K562 (cell line): ENCODE measurements around the gene RARRES2. TPM values are rescaled to one million over a fixed set of nuclear protein-coding genes. Genes with fewer than 3 reads are reported as not detected.
A peak's percentile ranks its signal among the peaks of the same experiment; 100 is the strongest.

Source experiments
- ADNP ChIP-seq: fragments of 200-800 bp; sonication (Bioruptor generic); IDR thresholded peaks from 2 replicates; pipeline ENCODE4 v1.6.1; 2016; ENCODE audit warnings: missing genetic modification characterization, missing compliant biosample characterization
- COPS2 ChIP-seq: fragments of 450-650 bp; conservative IDR thresholded peaks from 2 replicates; pipeline ENCODE4 v1.6.1; 2016; ENCODE audit warnings: mild to moderate bottlenecking, moderate library complexity
- CREM ChIP-seq: IDR thresholded peaks from 2 replicates; pipeline ENCODE4 v1.6.1; 2014; ENCODE audit warnings: antibody characterized with exemption, low read depth
- DMBX1 ChIP-seq: fragments of 250-450 bp; sonication (Bioruptor Pico); IDR thresholded peaks from 2 replicates; pipeline ENCODE4 v1.8.0; 2022; ENCODE audit warnings: inconsistent platforms, mild to moderate bottlenecking, moderate library complexity, borderline replicate concordance
- ELF4 ChIP-seq: fragments of 450-650 bp; formaldehyde crosslinking; IDR thresholded peaks from 2 replicates; pipeline ENCODE4 v1.4.0; 2022; ENCODE audit warnings: missing genetic modification characterization
- HDAC8 ChIP-seq: fragments of 450-650 bp; IDR thresholded peaks from 2 replicates; pipeline ENCODE4 v1.6.1; 2016; ENCODE audit warnings: mild to moderate bottlenecking, missing genetic modification characterization, moderate library complexity, missing compliant biosample characterization
- KLF13 ChIP-seq: fragments of 450-650 bp; IDR thresholded peaks from 2 replicates; pipeline ENCODE4 v1.6.1; 2016; ENCODE audit warnings: missing genetic modification characterization, low read depth, mild to moderate bottlenecking, missing compliant biosample characterization, moderate library complexity, borderline replicate concordance
- L3MBTL2 ChIP-seq: fragments of 450-650 bp; IDR thresholded peaks from 2 replicates; pipeline ENCODE4 v1.6.1; 2016; ENCODE audit warnings: mild to moderate bottlenecking, moderate library complexity
- MCM5 ChIP-seq: fragments of 450-650 bp; IDR thresholded peaks from 2 replicates; pipeline ENCODE4 v1.6.1; 2016; ENCODE audit warnings: low read depth
- MECOM ChIP-seq: fragments of 250-450 bp; sonication (Bioruptor Pico); IDR thresholded peaks from 2 replicates; pipeline ENCODE4 v1.8.0; 2022; ENCODE audit warnings: inconsistent platforms
- MYNN ChIP-seq, 2 experiments: sonication (generic); formaldehyde crosslinking in 1 of 2; IDR thresholded peaks; 2 replicates each; pipeline versions ENCODE4 v1.5.0 to v1.6.1; 2016 to 2020; ENCODE audit warnings: antibody characterized with exemption in 1 of 2, missing genetic modification reagents in 1 of 2
- POLR2H ChIP-seq: IDR thresholded peaks from 2 replicates; pipeline ENCODE4 v1.6.1; 2016; ENCODE audit warnings: missing genetic modification characterization, low read depth, mild to moderate bottlenecking, control low read depth, missing compliant biosample characterization, moderate library complexity
- RAD51 ChIP-seq: fragments of 450-650 bp; IDR thresholded peaks from 2 replicates; pipeline ENCODE4 v1.7.1; 2016; ENCODE audit warnings: low read depth, mild to moderate bottlenecking, borderline replicate concordance
- RB1 ChIP-seq: fragments of 450-650 bp; IDR thresholded peaks from 2 replicates; pipeline ENCODE4 v1.6.1; 2017; ENCODE audit warnings: low read depth, mild to moderate bottlenecking
- RBM15 ChIP-seq: fragments of 200-400 bp; formaldehyde crosslinking; IDR thresholded peaks from 2 replicates; pipeline ENCODE4 v1.6.1; 2018; ENCODE audit warnings: mild to moderate bottlenecking, low read length, moderate library complexity; ENCODE audit not compliant: insufficient read depth
- SNIP1 ChIP-seq: fragments of 450-650 bp; IDR thresholded peaks from 2 replicates; pipeline ENCODE4 v1.7.1; 2017; ENCODE audit warnings: low read depth, mild to moderate bottlenecking
- THRB ChIP-seq: fragments of 450-650 bp; formaldehyde crosslinking; conservative IDR thresholded peaks from 2 replicates; pipeline ENCODE4 v1.4.0; 2022; ENCODE audit warnings: mild to moderate bottlenecking, missing genetic modification characterization
- USF1 ChIP-seq: sonication (generic); formaldehyde crosslinking; IDR thresholded peaks from 2 replicates; pipeline ENCODE4 v1.9.0; 2022; ENCODE audit warnings: mild to moderate bottlenecking, missing genetic modification reagents
- ZNF133 ChIP-seq: fragments of 250-450 bp; sonication (Bioruptor Pico); IDR thresholded peaks from 2 replicates; pipeline ENCODE4 v1.4.0; 2020; ENCODE audit warnings: mild to moderate bottlenecking
- ZNF311 ChIP-seq: fragments of 250-450 bp; sonication (Bioruptor Pico); IDR thresholded peaks from 2 replicates; pipeline ENCODE4 v1.4.0; 2020; ENCODE audit warnings: mild to moderate bottlenecking, moderate library complexity
- ZNF41 ChIP-seq: fragments of 250-450 bp; sonication (Bioruptor Pico); conservative IDR thresholded peaks from 2 replicates; pipeline ENCODE4 v1.4.0; 2020; ENCODE audit warnings: mild to moderate bottlenecking
- ZNF551 ChIP-seq: fragments of 250-450 bp; sonication (Bioruptor Pico); IDR thresholded peaks from 2 replicates; pipeline ENCODE4 v1.5.0; 2021; ENCODE audit warnings: mild to moderate bottlenecking, moderate library complexity
- ZNF586 ChIP-seq: fragments of 450-650 bp; formaldehyde crosslinking; conservative IDR thresholded peaks from 2 replicates; pipeline ENCODE4 v1.4.0; 2020; ENCODE audit warnings: mild to moderate bottlenecking, moderate library complexity
- polyA plus RNA-seq, 8 experiments: library from polyadenylated mRNA; depleted of rRNA in 4 of 8; stranded (reverse) in 5 of 8; unstranded in 3 of 8; fragments of >200 nt; fragmentation: Nextera tagmentation in 2 of 8; fragmentation: Illumina TruSeq in 1 of 8; extraction: Ambion mirVana in 2 of 8; extraction: Trizol in 1 of 8; gene quantifications; 2 replicates each; pipeline versions ENCODE4 v1.2.1 to v1.2.3, GENCODE V29; 2011 to 2014; ENCODE audit warnings: inconsistent platforms in 1 of 8, missing spikeins in 1 of 8
- total RNA-seq, 7 experiments: library from RNA; depleted of rRNA in 6 of 7; stranded (reverse); fragments of >200 nt in 6 of 7; fragmentation: Illumina TruSeq in 2 of 7; extraction: Trizol in 2 of 7; gene quantifications; 2 replicates each; pipeline versions ENCODE4 v1.2.1 to v1.2.3, GENCODE V29; 2011 to 2021; ENCODE audit warnings: low replicate concordance in 1 of 7
- TF ChIP-seq, protein P1 (sequence below): fragments of 450-650 bp; formaldehyde crosslinking; IDR thresholded peaks from 2 replicates; pipeline ENCODE4 v1.4.0; 2022; ENCODE audit warnings: missing genetic modification characterization
- TF ChIP-seq, protein P2 (sequence below): fragments of 250-450 bp; sonication (Bioruptor Pico); IDR thresholded peaks from 2 replicates; pipeline ENCODE4 v1.4.0; 2020; ENCODE audit warnings: borderline replicate concordance

RARRES2 gene
- total and polyA plus RNA-seq, 9 of the 15 experiments (the other 6 are each of a cell fraction or from before 2014, with no cell fraction given): 0.11 to 1.7 (median 0.23) TPM; not detected in 6

DNA sequence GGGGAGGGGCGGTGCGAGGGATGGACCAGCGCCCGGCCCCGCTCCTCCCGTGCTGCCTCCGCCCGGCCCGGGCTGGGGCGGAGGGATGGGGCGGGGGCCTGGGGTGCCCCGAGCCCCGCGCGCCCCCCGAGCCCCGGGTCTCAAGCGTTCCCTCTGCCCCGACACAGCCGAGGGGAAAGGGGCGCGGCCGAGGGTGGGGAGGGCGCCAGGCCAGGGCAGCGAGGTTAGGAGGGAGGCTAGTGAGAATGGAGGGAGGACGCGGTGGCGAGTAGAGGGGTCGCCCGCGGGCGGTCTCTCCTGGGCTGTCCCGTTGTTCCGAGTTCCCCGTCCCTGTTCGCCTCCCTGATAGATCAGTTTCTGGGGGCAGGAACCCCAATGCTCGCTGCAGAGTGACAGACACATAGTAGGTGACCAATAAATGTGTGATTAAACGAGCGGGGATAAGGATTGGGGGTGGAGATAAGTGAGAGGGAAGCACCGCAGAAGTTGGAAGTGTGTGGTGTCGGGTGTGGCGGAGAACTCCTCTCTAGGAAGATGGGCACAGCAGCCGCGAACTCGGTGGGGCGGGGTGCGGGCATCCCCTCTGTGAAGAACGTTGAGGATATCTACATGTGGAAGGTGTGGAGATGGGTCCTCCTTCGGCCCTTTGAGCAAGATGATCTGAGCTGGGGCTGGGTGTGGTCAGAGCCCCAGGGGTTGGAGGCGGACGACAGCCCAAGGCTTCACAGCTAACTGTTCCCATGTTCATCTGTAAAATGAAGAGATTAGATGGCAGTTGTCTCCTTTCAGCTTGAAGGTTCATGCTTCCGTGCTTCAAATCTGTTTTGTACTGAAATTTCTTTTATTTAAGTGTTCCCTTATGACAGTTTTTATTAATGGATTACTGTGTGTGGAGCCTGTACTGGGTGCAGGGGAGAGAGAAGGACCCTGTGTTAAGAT is 38.3 kb upstream of the RARRES2 start (continued):
- TF ChIP-seq, protein P1, sequence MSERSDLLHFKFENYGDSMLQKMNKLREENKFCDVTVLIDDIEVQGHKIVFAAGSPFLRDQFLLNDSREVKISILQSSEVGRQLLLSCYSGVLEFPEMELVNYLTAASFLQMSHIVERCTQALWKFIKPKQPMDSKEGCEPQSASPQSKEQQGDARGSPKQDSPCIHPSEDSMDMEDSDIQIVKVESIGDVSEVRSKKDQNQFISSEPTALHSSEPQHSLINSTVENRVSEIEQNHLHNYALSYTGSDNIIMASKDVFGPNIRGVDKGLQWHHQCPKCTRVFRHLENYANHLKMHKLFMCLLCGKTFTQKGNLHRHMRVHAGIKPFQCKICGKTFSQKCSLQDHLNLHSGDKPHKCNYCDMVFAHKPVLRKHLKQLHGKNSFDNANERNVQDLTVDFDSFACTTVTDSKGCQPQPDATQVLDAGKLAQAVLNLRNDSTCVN: peak; percentile 26; the same call in 1 of the 2 replicates
- no peak for TF ChIP-seq HDAC8 (tag)
- no peak for TF ChIP-seq THRB
- TF ChIP-seq L3MBTL2: no peak
- TF ChIP-seq, protein P2, sequence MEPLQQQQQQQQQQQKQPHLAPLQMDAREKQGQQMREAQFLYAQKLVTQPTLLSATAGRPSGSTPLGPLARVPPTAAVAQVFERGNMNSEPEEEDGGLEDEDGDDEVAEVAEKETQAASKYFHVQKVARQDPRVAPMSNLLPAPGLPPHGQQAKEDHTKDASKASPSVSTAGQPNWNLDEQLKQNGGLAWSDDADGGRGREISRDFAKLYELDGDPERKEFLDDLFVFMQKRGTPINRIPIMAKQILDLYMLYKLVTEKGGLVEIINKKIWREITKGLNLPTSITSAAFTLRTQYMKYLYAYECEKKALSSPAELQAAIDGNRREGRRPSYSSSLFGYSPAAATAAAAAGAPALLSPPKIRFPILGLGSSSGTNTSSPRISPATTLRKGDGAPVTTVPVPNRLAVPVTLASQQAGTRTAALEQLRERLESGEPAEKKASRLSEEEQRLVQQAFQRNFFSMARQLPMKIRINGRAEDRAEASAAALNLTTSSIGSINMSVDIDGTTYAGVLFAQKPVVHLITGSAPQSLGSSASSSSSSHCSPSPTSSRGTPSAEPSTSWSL (CRISPR knock-in tag): no peak
- TF ChIP-seq ELF4: no peak
- TF ChIP-seq ZNF41 (CRISPR knock-in tag): no peak
- TF ChIP-seq ZNF133 (CRISPR knock-in tag): no peak
- TF ChIP-seq MCM5: no peak
- no peak for TF ChIP-seq KLF13 (tag)
- TF ChIP-seq USF1 (CRISPR knock-in tag): no peak
- no peak for TF ChIP-seq POLR2H (tag)
- no peak for TF ChIP-seq RBM15
- TF ChIP-seq ZNF551: no peak
- TF ChIP-seq ADNP (tag): no peak
- TF ChIP-seq ZNF586 (CRISPR knock-in tag): no peak
- TF ChIP-seq ZNF311 (CRISPR knock-in tag): no peak
- TF ChIP-seq RAD51: no peak
- 0 out of 2 replicates have a peak, but pooled peaks have one; percentile 11 for TF ChIP-seq RB1
- TF ChIP-seq COPS2: no peak
- no peak for TF ChIP-seq MYNN (IDR thresholded peaks at IDR 0.05)
- no peak for TF ChIP-seq MYNN (CRISPR knock-in tag; IDR thresholded peaks at IDR 0.05)
- TF ChIP-seq DMBX1: no peak
- TF ChIP-seq CREM: no peak
- peak; percentile 15; the same call in 1 of the 2 replicates for TF ChIP-seq MECOM (CRISPR knock-in tag)
- no peak for TF ChIP-seq SNIP1
